Prostate gland (tissue), 2 donors: ENCODE data around the gene MAP3K7CL. TPM values are rescaled to one million over a fixed set of nuclear protein-coding genes. Genes with fewer than 3 reads are reported as not detected.

Experiments used
- DNase-seq: peaks from one replicate; pipeline ENCODE4 v3.0.0-alpha.2; 2019; ENCODE audit warnings: low spot score
- H3K27ac ChIP-seq, 2 donors: fragments of 200-600 bp; sonication (generic); 2 replicates each; pipeline ENCODE4 v1.5.1; 2017 to 2019
- H3K27me3 ChIP-seq: fragments of 200-600 bp; sonication (generic); replicated peaks from 2 replicates; pipeline ENCODE4 v1.5.1; 2019; ENCODE audit not compliant: insufficient read depth
- H3K36me3 ChIP-seq, 2 donors: fragments of 200-600 bp; sonication (generic); 1 replicate in 1 of 2; 2 replicates in 1 of 2; pipeline versions ENCODE4 v1.5.1 to v1.8.1; 2017 to 2019
- H3K4me1 ChIP-seq: fragments of 200-600 bp; sonication (generic); replicated peaks from 2 replicates; pipeline ENCODE4 v1.5.1; 2019
- H3K4me3 ChIP-seq, 2 donors: fragments of 200-600 bp; sonication (generic); 2 replicates each; pipeline ENCODE4 v1.5.1; 2017 to 2019
- H3K9me3 ChIP-seq: fragments of 200-600 bp; sonication (generic); 2 replicates; pipeline ENCODE4 v1.5.1; 2017
- POLR2A ChIP-seq: fragments of 450-650 bp; IDR thresholded peaks from one replicate; pipeline ENCODE4 v1.6.1; 2016; ENCODE audit warnings: antibody characterized with exemption, mild to moderate bottlenecking
- POLR2AphosphoS5 ChIP-seq: sonication (generic); formaldehyde crosslinking; IDR thresholded peaks from one replicate; pipeline ENCODE4 v1.6.1; 2017; ENCODE audit warnings: antibody characterized with exemption
- WGBS: methylation state at CpG from one replicate; pipeline ENCODE4 v1.1.5; 2018; 5-methylcytosine and 5-hydroxymethylcytosine counted together
- intact Hi-C: fragments of 100-400 bp; cut with DNase I; formaldehyde crosslinking; loops from one replicate; pipeline ENCODE4 v1.14.2; 2022
- small RNA-seq, 2 donors: library from RNA; depleted of rRNA; stranded (forward); fragments of <200 nt; gene quantifications; one replicate each; pipeline ENCODE3, GENCODE V24; 2016
- total RNA-seq, 2 donors: library from RNA; depleted of rRNA; stranded (reverse); fragments of >200 nt; gene quantifications; one replicate each; pipeline ENCODE4 v1.1.0, GENCODE V29; 2016
- TF ChIP-seq, protein P1 (sequence below), 4 experiments: fragments of 200-600 bp in 2 of 4; fragments of 450-650 bp in 2 of 4; sonication (generic) in 2 of 4; IDR thresholded peaks; 1 replicate in 3 of 4; 2 replicates in 1 of 4; pipeline ENCODE4 v1.5.1; 2016 to 2019; ENCODE audit warnings: antibody characterized with exemption in 4 of 4, mild to moderate bottlenecking in 2 of 4, moderate library complexity in 2 of 4

MAP3K7CL gene
- total RNA-seq, 2 donors from 2014 or later = 8.7 to 13.2 TPM

DNA sequence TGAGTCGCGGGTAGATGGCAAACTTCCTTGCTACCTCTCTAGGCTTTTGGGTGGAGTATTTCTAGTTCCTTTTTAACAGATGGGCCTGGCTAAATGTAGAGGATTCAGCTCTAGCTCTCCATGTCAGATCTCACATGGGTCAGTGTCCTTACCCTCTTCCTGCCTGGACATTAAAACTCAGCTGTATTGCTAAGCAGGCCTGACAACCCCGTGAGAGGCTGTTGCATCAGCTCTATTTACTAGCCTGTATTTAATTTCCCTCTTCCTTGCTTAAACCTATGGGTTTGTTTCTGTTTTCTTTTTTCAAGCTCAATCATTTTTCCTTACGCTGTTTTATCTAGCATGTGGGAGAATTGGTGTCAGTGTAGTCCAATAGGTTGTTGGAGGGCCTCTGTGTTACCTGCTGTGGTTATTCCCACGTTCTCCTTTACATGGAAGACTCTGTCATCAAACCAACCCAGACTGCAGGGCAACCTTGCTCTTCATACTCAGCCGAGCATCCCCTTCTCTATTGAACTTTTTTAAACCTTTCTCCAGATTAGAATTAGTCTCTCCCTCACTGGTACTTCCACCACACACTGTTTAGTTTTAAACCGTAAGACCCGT, 88.8 kb downstream of the MAP3K7CL start:
- 69% methylated on average over 8 of the region's 8 CpGs for WGBS
- TF ChIP-seq POLR2A = no peak
- peak; percentile 9 for TF ChIP-seq POLR2AphosphoS5

DNA sequence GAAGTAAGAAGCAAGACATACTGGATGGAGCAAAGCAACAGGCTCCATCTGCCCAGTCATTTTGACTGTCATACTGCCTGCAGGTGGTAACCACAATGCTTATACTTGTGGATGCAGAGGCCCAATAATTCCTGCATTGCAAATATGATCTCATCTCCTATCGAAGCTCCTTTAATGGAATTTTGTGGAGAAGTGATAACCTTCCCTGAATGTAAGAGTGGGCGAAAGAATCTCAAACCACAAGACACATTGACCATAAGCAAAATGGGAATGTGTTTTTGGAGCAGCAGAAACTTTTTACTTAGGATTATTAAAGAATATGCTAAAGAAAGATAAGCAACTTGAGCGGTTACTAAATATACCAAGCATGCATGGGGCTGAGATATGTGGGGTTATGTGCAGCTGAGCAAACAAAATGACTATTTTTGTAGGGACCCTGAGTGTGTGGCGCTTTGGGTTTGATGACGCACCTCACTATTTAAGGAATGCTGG, 90.9 kb downstream of the MAP3K7CL start:
- H3K4me1 ChIP-seq = no peaks in the 10 kb centered on the region
- DNase-seq = no peak
- intact Hi-C loops = no loop called here
- WGBS = 92% methylated on average over 5 of the region's 5 CpGs
- no peak overlapping the region for H3K4me3 ChIP-seq
- H3K9me3 ChIP-seq = no peaks in the 10 kb centered on the region
- TF ChIP-seq, protein P1, sequence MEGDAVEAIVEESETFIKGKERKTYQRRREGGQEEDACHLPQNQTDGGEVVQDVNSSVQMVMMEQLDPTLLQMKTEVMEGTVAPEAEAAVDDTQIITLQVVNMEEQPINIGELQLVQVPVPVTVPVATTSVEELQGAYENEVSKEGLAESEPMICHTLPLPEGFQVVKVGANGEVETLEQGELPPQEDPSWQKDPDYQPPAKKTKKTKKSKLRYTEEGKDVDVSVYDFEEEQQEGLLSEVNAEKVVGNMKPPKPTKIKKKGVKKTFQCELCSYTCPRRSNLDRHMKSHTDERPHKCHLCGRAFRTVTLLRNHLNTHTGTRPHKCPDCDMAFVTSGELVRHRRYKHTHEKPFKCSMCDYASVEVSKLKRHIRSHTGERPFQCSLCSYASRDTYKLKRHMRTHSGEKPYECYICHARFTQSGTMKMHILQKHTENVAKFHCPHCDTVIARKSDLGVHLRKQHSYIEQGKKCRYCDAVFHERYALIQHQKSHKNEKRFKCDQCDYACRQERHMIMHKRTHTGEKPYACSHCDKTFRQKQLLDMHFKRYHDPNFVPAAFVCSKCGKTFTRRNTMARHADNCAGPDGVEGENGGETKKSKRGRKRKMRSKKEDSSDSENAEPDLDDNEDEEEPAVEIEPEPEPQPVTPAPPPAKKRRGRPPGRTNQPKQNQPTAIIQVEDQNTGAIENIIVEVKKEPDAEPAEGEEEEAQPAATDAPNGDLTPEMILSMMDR (IDR thresholded peaks at IDR 0.05) = no peak
- TF ChIP-seq POLR2A (no peak), POLR2AphosphoS5 (no peak)
- no peaks in the 10 kb centered on the region for H3K27me3 ChIP-seq
- H3K36me3 ChIP-seq = no peaks in the 10 kb centered on the region
- no peak overlapping the region for H3K27ac ChIP-seq

More for the DNA sequence above, 88.8 kb downstream of the MAP3K7CL start:
- Histone ChIP-seq H3K4me1 (no peaks in the 10 kb centered on the region), H3K27ac (peak overlapping the region; percentile 67 to 84), H3K36me3 (no peaks in the 10 kb centered on the region), H3K9me3 (no peaks in the 10 kb centered on the region), H3K27me3 (no peaks in the 10 kb centered on the region), H3K4me3 (no peak overlapping the region)
- intact Hi-C loops = no loop called here
- peak; percentile 72 for DNase-seq

GRCh38 chr21:29224006-29224405, 93.6 kb downstream of the MAP3K7CL start:
- Histone ChIP-seq H3K27me3 (no peaks in the 10 kb centered on the region), H3K4me1 (no peaks in the 10 kb centered on the region), H3K9me3 (no peaks in the 10 kb centered on the region), H3K36me3 (no peaks in the 10 kb centered on the region), H3K27ac (no peak overlapping the region), H3K4me3 (no peak overlapping the region)
- 92% methylated on average over 5 of the region's 5 CpGs for WGBS
- intact Hi-C loops = no loop called here
- no peak for DNase-seq
- TF ChIP-seq POLR2A (no peak), POLR2AphosphoS5 (no peak)
- TF ChIP-seq, protein P1 (IDR thresholded peaks at IDR 0.05) = no peak

Small RNA genes within 50 kb of the gene (small RNA-seq; reads per million reads assigned to genes)
- gene RF00012 (0 reads per million in 2 donors), gene RF00019 (0 reads per million in 2 donors)

Other genes starting within 250 kb of the MAP3K7CL start
- gene LTN1, start 137.8 kb upstream of the MAP3K7CL start, total RNA-seq = 10 to 100 TPM; 24.6 to 29.5 TPM
- 10 to 100 TPM; 13.0 to 13.1 TPM for gene RWDD2B, start 111.3 kb upstream of the MAP3K7CL start, total RNA-seq
- 10 to 100 TPM; 27.1 to 35.6 TPM for gene USP16, start 106.0 kb upstream of the MAP3K7CL start, total RNA-seq
- 100 to 1,000 TPM; 101 to 105 TPM for gene CCT8, start 57.0 kb upstream of the MAP3K7CL start, total RNA-seq
- gene BACH1, start 168.3 kb downstream of the MAP3K7CL start, total RNA-seq = 10 to 100 TPM; 42.4 to 46.2 TPM